ENCODE measurements around the gene GAMT.

DNA sequence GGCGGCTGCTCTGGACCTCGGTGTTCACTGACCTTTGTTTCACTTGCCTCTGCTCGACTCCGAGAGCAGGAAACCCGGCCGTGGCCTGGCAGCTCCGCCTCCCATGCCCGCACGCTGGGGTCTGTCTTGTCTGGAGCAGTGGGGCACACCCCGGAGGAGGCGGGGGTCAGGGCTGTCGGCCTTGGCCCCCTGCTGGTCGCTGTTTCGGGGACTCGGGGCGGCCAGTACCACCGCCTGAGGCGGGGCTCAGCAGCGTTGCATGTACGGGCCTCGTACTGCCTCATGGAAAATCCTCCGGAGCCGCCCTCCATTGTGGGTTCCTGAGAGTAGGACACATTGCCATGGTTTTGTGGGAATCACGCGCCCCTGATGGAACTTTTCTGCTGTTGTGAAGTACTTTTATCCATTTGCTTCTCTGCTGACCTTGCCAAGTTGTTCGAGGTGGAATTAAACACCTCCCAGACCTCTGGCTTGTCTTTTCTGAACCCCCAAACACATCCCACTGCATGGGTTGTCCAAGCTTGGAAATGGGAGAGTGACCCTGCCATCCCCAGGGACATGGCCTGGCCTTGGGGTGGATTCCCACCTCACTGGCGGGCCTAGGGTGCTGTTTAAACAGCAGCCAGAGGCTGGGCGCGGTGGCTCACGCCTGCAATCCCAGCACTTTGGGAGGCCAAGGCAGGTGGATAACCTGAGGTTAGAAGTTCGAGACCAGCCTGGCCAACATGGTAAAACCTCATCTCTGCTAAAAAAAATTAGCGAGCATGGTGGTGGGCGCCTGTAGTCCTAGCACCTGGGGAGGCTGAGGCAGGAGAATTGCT is 23.2 kb downstream of the GAMT start:
- TF ChIP-seq, protein P1, sequence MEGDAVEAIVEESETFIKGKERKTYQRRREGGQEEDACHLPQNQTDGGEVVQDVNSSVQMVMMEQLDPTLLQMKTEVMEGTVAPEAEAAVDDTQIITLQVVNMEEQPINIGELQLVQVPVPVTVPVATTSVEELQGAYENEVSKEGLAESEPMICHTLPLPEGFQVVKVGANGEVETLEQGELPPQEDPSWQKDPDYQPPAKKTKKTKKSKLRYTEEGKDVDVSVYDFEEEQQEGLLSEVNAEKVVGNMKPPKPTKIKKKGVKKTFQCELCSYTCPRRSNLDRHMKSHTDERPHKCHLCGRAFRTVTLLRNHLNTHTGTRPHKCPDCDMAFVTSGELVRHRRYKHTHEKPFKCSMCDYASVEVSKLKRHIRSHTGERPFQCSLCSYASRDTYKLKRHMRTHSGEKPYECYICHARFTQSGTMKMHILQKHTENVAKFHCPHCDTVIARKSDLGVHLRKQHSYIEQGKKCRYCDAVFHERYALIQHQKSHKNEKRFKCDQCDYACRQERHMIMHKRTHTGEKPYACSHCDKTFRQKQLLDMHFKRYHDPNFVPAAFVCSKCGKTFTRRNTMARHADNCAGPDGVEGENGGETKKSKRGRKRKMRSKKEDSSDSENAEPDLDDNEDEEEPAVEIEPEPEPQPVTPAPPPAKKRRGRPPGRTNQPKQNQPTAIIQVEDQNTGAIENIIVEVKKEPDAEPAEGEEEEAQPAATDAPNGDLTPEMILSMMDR (IDR thresholded peaks at IDR 0.05; ENCODE audit: poor library complexity), result no peak
- no peak for TF ChIP-seq EZH2 (IDR thresholded peaks at IDR 0.05; ENCODE audit: borderline replicate concordance)

Measured in hepatocyte (in vitro differentiated cells).